ENCODE measurements around the gene TIMM10B. TPM values are rescaled to one million over a fixed set of nuclear protein-coding genes. Genes with fewer than 3 reads are reported as not detected.

Gene TIMM10B
- total and polyA plus RNA-seq, 2 experiments from 2014 or later: 56.3 to 65.8 TPM

GRCh38 chr11:6442441-6442840 lies 38.9 kb upstream of the TIMM10B start:
- TF ChIP-seq EZH2 (IDR thresholded peaks at IDR 0.05; ENCODE audit: borderline replicate concordance) (no peak), EZH2phosphoT487 (IDR thresholded peaks at IDR 0.05; ENCODE audit: low read depth, severe bottlenecking, unreplicated experiment) (no peak), CTCF (IDR thresholded peaks at IDR 0.05; ENCODE audit: poor library complexity) (no peak)
- H3K4me3 ChIP-seq: no peak overlapping the region
- 95% methylated on average over 4 of the region's 4 CpGs for WGBS (ENCODE audit: low lambda C conversion rate, missing lambda C conversion rate)
- no peak overlapping the region for H2AFZ ChIP-seq
- no peak overlapping the region for H3K4me2 ChIP-seq
- H3K9me3 ChIP-seq (ENCODE audit: low read depth): no peaks in the 10 kb centered on the region
- no peaks in the 10 kb centered on the region for H4K20me1 ChIP-seq (ENCODE audit: insufficient read depth, poor library complexity, severe bottlenecking)
- no peaks in the 10 kb centered on the region for H3K79me2 ChIP-seq
- no peaks in the 10 kb centered on the region for H3K27me3 ChIP-seq
- H3K27ac ChIP-seq: no peak overlapping the region
- no peaks in the 10 kb centered on the region for H3K36me3 ChIP-seq (replicated peaks; ENCODE audit: insufficient read depth, low read depth)
- no peak for DNase-seq (ENCODE audit: low spot score)
- peaks cover 20% of the 10 kb centered on the region for H3K4me1 ChIP-seq (ENCODE audit: insufficient read depth)
- H3K9me2 ChIP-seq (replicated peaks; ENCODE audit: insufficient read depth): no peaks in the 10 kb centered on the region

DNA sequence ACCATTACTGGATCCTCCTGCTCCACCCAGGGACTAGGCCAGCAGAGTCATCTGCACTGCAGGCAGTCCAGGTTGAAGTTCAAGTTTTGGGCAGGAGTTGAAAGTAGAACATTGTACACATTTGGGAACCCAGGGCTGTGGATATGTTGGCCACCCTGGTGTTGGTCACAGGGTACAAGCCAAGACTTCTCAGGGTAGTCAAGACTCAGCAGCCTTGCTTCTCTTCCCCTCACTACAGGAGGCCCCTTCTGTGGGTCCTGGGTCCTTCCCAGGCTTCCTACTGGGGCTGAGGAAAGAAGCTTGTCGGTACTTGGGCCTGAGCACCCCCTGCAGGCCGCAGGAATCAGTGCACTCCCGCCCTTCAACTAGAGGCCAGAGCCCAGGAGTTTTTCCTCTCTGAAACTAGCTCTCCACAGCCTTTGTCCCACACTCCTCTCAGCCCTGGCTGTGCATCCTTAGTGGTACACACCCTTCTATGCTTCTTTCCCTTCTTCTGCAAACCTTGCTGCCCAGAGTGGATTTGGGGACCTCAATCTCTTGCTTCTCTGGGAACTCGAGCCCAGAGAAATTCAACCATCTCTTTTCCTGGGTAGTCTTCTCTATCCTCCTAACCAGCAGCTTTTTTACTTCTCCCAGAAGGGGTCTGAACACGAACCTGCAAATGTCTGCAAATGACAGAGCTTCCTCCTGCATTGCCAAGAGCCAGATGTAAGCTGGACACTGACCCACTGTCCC lies 37.9 kb upstream of the TIMM10B start:
- H3K27ac ChIP-seq: no peak overlapping the region

GRCh38 chr11:6448574-6448973 lies 32.7 kb upstream of the TIMM10B start:
- no peaks in the 10 kb centered on the region for H3K79me2 ChIP-seq
- H2AFZ ChIP-seq: no peak overlapping the region
- H3K4me1 ChIP-seq (ENCODE audit: insufficient read depth): no peaks in the 10 kb centered on the region
- H3K9me2 ChIP-seq (replicated peaks; ENCODE audit: insufficient read depth): no peaks in the 10 kb centered on the region
- no peak for DNase-seq (ENCODE audit: low spot score)
- no peaks in the 10 kb centered on the region for H3K9me3 ChIP-seq (ENCODE audit: low read depth)
- no peak overlapping the region for H3K27ac ChIP-seq
- H3K4me2 ChIP-seq: no peak overlapping the region
- H3K36me3 ChIP-seq (replicated peaks; ENCODE audit: insufficient read depth, low read depth): no peaks in the 10 kb centered on the region
- 100% methylated on average over 2 of the region's 3 CpGs for WGBS (ENCODE audit: low lambda C conversion rate, missing lambda C conversion rate)
- H3K4me3 ChIP-seq: no peak overlapping the region
- H4K20me1 ChIP-seq (ENCODE audit: insufficient read depth, poor library complexity, severe bottlenecking): no peaks in the 10 kb centered on the region
- no peak for TF ChIP-seq EZH2 (IDR thresholded peaks at IDR 0.05; ENCODE audit: borderline replicate concordance)
- TF ChIP-seq EZH2phosphoT487 (IDR thresholded peaks at IDR 0.05; ENCODE audit: low read depth, severe bottlenecking, unreplicated experiment): no peak
- TF ChIP-seq CTCF (IDR thresholded peaks at IDR 0.05; ENCODE audit: poor library complexity): no peak
- no peaks in the 10 kb centered on the region for H3K27me3 ChIP-seq

More for the DNA sequence above, 37.9 kb upstream of the TIMM10B start:
- Histone ChIP-seq H3K4me1 (ENCODE audit: insufficient read depth) (peaks cover 20% of the 10 kb centered on the region), H3K4me3 (no peak overlapping the region), H3K9me3 (ENCODE audit: low read depth) (no peaks in the 10 kb centered on the region), H3K9me2 (replicated peaks; ENCODE audit: insufficient read depth) (no peaks in the 10 kb centered on the region), H3K79me2 (no peaks in the 10 kb centered on the region), H4K20me1 (ENCODE audit: insufficient read depth, poor library complexity, severe bottlenecking) (no peaks in the 10 kb centered on the region), H3K36me3 (replicated peaks; ENCODE audit: insufficient read depth, low read depth) (no peaks in the 10 kb centered on the region), H3K27me3 (no peaks in the 10 kb centered on the region), H3K4me2 (no peak overlapping the region), H2AFZ (no peak overlapping the region)
- peak; percentile 74 for DNase-seq (ENCODE audit: low spot score)
- WGBS (ENCODE audit: low lambda C conversion rate, missing lambda C conversion rate): 43% methylated on average over 5 of the region's 5 CpGs
- TF ChIP-seq EZH2 (IDR thresholded peaks at IDR 0.05; ENCODE audit: borderline replicate concordance): no peak
- peak; percentile 67 for TF ChIP-seq CTCF (IDR thresholded peaks at IDR 0.05; ENCODE audit: poor library complexity)

All from hepatocyte (in vitro differentiated cells).